ENCODE data around the gene METTL4.

METTL4 gene

GRCh38 chr18:2518473-2518872 is 52.8 kb downstream of the METTL4 start:
- peak; percentile 13 for DNase-seq (ENCODE audit: low spot score)

GRCh38 chr18:2515908-2516625 is 55.2 kb downstream of the METTL4 start:
- peak; percentile 94 for DNase-seq (ENCODE audit: low spot score)

- DNase-seq (ENCODE audit: low spot score), result peak; percentile 84
These were observed 56.0 kb downstream of the METTL4 start for GRCh38 chr18:2515171-2515787.

DNA sequence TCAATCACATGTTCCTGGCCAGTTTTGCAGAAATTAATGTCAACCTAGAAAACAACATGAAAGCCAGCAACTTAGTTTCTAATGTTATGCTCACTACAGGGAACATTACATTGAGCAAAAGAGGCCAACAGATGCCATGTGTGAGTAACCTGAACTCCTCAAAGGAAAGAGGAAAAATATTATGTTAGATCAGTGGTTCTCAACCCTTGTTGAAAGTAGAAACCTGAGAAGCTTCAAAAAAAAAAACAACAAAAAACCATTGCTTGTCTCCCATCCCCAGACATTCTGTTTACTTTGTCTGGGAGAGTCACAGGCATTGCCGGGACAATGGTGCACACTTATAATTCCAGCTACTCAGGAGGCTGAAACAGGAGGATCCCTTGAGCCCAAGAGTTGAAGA is 57.7 kb downstream of the METTL4 start:
- no peak for DNase-seq (ENCODE audit: low spot score)

DNA sequence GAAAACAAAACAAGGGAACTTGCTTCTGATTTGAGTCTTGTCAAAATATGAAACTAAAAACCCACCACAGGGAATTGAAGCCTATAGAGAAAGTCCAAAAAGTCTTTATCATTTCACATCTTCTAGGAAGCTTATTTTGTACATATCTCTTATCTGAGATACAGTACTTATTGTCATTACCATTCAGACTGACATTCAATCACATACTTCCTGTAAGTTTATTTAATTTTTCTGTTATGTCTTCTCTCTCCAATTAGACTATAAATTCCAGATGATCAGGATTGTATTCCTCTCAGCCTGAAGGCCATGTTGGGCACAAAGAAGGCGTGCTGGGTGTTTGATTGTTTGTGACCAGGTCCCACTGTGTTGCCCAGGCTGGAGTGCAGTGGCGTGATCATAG is 59.2 kb downstream of the METTL4 start:
- no peak for DNase-seq (ENCODE audit: low spot score)

DNA sequence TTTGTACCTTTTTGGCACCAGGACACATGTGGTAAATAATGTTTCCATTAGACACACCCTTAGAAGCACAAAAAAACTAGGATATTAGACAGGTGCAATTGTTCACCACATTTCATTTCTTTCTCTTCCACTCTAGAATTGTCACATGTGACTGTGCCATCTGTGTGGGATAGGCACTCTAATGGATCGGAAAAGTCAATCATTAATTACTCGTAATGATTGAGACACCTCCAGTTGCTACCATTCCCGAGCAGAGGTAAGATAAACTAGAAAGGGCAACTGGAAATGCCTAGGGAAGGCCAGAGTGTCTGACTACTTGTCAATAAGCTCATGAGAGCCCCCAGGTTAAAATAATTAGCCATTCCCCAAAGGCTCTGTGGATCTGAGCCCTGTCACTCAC is 59.9 kb downstream of the METTL4 start:
- DNase-seq (ENCODE audit: low spot score), result no peak

DNA sequence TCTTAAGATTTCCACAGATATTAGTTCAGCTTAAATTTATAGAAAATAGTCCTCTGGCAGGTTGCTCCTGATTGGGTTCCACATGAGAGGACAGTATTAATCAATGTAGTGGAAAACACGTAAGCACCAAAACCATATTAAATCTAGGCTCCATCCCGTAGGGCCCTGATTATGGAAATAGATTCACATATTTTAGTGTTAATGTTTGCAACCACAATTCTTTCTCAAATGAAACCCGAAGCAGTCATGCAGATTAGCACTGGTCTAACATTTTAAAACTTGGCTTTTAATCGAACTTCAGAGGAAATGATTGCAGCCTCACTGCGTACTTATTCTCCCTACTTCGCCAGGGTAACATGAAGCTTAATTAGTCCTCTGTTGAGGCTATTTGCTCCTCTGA is 60.9 kb downstream of the METTL4 start:
- DNase-seq (ENCODE audit: low spot score), result no peak

- DNase-seq (ENCODE audit: low spot score), result no peak
These were observed 62.6 kb downstream of the METTL4 start for GRCh38 chr18:2508678-2509077.

- DNase-seq (ENCODE audit: low spot score), result no peak
These were observed 63.1 kb downstream of the METTL4 start for GRCh38 chr18:2508155-2508554.

- DNase-seq (ENCODE audit: low spot score), result no peak
These were observed 66.7 kb downstream of the METTL4 start for GRCh38 chr18:2504642-2505041.

DNA sequence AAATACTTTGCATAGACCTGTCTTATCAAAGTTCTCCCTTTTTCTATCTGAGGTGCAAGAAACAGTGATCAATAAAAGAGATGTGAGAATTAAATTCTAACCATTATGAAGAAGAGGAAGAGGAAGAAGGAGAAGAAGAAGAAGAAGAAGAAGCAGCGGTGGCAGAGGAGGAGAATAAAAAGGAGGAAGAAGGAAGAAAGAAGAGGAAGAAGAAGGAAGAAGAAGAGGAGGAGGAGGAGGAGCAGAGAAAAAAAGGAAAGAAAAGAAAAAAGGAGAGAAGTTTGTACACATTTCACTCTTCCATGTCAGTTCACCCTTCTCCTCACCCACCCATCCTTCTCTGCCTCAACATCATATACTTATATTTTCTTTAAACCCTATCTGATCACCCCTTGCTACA is 68.4 kb downstream of the METTL4 start:
- no peak for DNase-seq (ENCODE audit: low spot score)

- no peak for DNase-seq (ENCODE audit: low spot score)
These were observed 68.9 kb downstream of the METTL4 start for GRCh38 chr18:2502394-2502793.

DNA sequence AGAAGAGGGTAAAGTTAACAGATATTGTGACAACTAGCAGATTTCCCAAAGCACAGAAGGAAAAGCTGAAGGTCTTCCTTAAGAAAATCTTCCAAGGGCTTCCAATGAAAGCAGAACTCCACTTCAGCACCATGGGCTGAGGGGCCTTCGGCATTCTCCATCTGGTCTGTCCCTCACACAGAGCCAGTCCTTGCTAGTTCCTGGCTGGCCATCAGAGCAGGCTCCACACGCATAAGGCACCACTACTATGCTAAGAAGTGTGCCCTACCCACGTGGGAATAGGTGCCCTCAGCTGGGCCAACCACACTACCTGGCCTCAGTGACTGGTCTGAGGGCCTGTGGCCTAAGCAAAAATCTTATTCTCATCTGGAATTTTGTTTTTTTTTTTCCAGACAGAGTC is 73.5 kb downstream of the METTL4 start:
- no peak for DNase-seq (ENCODE audit: low spot score)

GRCh38 chr18:2495381-2495780 is 75.9 kb downstream of the METTL4 start:
- no peak for DNase-seq (ENCODE audit: low spot score)

- DNase-seq (ENCODE audit: low spot score), result no peak
These were observed 76.4 kb downstream of the METTL4 start for GRCh38 chr18:2494921-2495320.
